HG02678 (cell line): Measurements from ENCODE around the gene UBALD1.

Experiments used
- ATAC-seq: cut with Tn5 transposase; IDR thresholded peaks from one replicate; pipeline ENCODE4 v1.9.1; 2021; ENCODE audit warnings: mild to moderate bottlenecking, moderate library complexity; ENCODE audit not compliant: unreplicated experiment

UBALD1 gene

DNA sequence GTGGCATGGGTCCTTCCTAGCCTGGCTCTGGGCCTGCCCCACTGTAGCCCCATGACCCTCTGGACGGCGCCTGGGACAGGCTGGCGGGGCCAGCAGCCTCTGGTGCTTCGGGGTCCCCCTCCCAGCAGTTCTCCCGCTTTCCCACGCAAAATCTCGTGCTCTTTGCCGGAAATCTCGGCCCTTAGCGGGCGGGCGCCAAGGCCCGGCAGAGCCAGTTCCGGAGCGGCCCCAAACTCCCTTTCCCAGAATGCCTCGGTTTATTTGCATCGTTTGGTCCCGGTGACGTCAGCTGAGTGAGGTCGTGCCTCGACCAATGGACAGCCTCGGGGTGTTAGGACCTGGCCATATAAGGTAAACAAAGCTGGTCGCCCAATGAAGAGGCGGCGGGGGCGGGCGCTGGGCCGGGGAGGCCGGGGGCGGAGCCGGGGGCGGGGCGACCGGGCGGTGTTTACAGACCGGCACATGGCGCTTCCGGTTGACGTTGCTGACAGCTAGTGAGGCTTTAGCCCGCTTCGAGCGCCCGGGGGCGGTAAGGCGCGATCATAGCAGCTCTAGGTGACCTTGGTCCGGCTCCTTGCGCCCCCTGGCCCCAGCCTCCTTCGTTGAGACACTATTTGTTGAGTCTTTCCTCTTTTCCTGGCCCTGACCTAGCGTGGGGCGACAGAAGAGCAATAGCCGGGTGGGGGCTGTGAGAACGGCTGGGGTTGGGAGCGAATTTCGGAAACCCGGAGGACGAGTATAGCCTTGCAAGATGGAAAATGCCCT is 1.5 kb upstream of the UBALD1 start:
- peak; percentile 78 for ATAC-seq

DNA sequence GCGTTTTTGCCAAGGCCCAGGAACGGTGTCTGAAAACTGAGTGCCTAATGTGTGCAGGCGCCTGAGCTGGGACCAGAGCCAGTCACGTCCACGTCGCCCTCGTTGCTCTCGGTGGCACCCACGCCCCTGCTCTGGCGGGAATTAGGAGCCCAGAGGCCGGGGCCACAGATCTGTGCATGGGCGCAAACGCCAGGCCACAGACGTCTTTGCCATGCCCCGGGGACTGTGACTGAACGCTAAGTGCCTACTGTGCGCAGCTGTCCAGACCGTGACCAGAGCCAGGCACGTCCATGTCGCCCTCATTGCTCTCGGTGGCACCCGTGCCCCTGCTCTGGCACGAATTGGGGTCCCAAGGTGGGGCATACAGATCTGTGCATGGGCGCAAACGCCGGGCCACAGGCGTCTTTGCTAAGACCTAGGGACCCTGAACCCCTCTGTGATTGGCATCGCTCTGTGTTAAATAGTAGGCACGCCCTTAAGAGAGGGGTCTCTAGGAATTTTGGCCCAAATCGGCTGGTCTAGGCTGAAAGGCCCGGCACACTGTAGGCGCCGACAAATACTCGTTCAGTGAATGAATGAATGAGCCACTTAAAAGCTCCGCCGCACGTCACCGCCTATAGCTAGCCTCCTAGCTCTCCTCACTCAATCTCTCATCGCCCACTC is 827 bp upstream of the UBALD1 start:
- ATAC-seq, result no peak

DNA sequence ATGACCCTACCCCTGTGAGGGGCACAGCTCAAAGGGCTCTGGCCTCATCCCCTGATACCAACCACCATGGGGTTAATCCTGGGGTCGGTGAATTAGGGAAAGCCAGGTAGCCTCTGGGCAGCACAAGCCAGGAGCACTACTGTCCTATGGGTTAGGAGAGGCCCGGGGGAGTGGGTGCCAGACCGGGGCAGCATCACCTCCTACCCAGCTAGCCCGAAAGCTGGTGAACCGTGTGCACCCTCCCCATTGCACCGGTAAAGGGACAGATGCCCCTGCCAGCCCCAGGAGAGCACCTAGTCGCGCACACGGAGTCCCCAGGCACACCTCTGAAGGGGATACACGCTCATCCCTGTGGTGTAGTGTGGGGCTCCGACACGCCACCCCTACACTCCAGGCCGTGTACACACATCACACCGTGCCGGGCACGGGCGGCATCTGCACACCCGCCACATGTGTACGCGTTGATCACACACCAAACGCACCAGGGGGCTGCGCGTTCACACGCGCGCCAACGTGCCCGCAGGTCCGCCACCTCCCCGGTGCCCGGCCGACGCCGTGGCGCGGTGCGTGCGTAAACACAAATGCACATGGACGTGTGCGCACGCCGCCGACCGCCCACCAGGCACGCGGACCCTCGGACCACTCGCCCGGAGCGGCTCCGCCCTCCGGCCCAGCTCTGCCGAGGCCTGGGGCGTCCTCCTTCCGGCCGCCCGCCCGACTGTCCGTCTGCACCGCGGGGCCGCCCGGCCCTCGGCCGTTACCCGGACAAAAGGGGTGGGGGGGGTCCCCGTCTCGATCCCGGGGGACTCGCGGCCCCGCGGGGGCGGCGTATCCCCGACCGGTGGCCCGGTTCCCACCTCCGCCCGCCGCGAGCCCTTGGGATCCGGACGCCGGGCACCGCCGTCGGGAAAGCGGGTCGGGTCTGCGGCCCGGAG is 785 bp downstream of the UBALD1 start:
- no peak for ATAC-seq

DNA sequence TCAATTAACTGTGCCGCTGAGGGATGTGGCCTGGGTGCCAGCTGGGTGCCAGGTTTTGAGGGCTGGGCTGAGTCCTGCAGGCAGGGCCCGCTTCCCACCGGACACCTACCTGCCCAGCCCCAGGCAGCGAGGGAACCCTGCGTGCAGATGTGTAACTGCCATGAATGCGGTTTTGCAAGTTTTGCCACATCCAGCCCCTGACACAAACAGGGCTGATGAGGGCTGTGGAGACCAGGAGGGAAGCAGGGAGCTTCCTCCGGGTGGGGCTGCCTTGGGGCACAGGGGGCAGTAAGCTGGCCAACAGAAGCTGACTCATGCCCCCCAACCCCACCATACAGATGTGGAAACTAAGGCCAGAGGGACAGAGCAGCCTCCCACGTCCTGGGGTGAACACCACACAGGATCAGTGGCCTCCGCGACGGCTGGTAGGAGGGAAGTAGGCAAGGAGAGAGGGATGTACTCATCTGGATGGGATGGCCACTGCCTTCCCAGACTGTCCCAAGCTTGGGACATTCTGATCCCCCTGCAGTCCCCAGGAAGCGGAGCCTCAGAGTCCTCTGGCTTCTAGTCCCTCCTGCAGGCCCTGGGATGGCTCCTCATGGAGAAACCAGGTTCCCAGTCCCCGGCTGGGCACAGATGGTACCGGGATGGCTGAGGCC is 1.6 kb downstream of the UBALD1 start:
- no peak for ATAC-seq

DNA sequence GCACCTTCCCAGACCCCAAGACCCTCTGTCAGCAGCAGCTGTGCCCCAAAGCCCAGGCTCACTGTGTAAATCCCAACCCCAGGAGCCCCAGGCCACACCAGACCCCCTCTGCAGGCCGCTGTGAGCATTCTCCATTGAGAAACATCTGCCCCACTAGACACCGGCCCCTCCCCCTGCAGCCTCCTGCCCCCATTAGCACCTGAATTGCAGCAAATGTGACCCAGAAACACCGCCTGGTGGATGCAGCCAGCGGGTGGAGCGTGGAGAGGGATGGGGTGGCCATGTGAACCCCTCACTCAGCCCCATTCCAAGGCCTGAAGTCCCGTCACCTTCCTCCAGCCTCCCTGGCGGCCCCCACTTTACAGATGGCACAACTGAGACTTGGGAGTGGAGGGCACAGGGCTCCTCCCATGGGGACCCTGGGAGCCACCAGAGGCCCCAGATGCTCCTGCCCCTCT is 2.2 kb downstream of the UBALD1 start:
- no peak for ATAC-seq

DNA sequence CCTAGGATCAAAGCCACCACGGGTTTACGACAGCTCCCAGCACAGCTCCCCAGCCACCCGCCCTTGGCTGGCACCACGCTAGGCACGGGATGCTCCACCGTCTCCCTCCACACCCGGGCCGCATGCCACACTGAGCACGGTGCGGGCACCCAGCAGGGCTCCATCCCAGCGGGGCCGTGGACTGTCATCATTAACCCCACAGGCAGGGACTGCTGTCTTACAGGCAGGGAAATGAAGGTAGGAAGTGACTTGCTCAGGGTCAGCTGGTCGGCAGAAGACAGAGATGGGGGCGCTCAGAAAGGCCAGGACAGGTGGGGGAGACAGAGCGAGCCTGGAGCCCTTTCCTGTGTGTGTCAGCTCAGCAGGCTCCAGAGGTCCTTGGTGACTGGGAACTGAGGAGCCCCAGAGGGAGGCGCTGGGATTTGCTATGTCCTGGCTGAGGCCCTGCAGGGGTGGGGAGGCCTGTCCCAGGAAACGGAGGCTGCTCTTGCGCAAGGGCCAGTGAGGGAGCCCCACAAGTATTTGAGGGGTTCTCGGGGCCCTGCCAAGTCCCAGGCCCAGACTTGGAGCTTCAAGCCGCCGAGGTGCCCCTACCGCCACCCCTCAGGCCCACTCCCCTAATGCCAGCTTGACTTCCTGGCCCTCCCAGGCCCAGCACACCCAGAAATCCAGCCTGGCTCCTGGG is 3.2 kb downstream of the UBALD1 start:
- ATAC-seq, result no peak

DNA sequence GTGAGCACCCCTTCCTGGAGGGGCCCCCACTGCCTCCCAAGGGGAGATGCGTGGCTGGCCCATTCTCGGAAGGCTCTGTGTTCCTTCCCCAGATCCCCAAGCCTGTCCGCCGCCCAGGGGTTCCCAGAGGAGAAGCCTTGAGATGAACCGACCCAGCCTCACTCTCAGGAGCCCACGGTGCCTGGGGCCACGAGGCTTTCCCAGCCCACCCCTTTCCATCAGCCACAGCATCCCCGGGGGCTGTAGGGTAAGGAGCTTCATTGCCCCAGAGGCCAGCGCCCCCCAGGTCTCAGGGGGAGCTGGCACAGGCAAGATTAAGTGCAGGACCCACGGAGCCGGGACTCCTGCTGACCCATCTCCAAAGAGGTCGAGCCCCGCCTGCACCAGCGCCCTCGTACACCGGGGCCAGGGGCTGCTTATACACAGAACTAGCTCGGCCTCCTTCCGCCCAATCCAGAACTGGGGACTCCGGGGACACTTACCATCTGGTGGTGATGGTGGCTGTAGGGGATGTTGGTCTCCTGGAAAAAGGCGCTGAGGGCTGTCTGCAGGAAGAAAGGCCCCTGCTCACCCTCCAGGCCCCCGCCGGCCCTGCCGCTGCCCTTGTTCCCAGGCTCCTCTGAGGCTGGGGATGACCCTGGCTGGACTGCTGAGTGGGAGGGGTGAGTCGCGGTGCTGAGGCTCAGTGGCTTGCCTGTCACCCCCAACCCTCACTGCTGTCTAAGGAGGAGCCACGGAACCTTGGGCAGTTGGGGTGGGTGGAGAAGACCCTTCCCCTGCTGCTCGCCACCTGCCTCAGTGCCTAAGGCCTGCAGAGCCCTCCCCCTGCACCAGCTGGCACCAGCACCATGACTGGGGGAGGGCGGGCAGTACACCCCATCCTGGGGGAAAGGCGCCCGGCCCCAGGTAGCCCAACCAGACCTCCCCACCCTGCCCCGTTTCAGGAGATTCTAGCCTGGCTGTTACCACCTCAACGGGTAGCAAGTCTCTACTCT is 4.4 kb downstream of the UBALD1 start:
- no peak for ATAC-seq

DNA sequence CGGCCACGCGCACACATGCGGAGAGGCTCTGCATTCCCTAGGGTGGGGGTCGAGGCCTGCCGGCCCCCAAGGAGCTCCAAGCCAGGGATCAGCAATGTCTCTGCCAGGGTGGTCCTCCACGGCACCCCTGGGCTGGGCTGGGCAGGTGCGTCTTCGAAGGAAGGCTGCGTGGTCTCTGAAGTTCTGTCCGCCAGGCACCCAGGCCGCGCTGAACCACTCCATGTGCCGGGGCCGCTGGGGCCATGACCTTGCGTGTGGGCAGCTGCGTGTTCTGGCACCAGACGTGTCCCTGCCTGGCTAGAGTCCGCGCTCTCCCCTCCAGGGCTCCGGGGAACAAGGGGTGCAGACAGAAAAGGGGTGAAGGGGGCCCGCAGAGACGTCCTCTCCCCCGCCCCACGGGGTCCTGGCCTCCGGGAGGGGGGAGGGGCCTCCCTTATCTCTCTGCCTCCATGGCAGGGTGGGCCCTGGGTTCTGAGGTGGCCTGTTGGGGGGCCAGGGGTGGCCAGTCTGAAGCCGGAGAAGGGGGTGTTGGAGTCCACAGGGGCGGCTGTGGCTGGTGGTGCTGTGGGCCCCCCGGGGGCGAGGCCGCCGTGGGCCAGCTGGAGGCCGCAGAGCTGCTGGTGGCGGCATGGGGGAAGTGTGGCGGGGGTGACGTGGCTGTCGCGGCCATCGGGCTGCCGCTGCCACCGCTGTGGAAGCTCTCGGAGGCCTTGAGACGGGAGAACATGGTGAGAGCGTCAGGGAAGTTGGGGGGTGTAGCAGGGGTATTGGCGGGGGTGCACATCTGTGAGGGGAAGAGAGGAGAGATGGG is 5.3 kb downstream of the UBALD1 start:
- ATAC-seq, result no peak

DNA sequence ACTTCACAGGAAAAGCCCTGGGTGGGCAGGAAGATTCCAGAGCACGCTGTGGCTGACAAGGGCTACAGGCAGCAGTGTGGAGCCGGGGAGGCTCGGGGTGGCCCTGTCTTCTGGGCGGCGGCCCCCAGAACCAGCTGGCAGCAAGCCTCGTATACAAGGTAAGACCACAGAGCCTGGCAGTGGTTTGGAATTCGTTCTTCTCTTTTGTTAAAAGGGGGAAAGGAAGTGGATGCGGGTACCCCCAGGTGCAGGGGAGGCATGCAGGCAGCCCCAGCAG is 6.0 kb downstream of the UBALD1 start:
- ATAC-seq, result no peak

DNA sequence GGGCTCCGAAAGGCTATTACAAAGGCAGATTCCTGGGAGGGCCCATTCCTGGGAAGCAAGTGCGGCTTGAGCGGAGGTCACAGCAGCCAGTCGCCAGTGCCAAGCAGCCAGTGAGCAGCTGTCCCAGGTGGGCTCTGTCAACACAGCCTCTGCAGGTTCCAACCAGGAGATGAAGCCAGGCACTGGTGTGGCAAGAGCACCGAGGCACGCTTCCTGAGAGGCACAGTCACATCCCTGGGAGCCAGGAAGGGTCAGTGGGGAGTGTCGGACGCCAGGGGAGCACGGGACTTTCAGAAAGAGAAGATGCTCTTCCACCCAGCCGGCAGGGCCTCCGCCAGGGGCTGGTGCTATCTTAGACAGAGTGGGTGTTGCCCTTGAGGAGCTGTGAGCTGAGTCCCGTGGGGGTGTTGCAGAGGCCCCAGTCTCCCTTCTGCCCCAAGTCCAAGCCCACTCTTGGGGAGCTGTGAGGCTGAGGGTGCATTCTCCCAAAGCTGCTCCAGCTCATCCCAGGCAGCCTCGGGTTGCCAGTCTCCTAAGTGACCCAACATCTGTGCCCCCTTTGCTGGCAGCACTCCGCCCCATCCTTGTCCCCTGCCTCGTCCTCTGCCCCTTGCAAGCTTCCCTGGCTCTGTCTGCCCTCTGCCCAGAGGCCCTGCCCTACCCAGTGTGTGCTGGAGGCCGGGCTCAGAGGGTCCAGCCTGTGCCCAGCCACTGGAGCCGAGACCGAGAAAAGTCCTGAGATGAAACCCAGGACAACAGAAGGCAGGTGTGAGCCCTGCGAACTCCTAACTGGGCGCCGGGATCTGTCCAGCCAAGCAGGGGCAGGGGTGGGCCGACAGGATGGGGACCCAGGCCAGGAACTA is 6.6 kb downstream of the UBALD1 start:
- no peak for ATAC-seq

DNA sequence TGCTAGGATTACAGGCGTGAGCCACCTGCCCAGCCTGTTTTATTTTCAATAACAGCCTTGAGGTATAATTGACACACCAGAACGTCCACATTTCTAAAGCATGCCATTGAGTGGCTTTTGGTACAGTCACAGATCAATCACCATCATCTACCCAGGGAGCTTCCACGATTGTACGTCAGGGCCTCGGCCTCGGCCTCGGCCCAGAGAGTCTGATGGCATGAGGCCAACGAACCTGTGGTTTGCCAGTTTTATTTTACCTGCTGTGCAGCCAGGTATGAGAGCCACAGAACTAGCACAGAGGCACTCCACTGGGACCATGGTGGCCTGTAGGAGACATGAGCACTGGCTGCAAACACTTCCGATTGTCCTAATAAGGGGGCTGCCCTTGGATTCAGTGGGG is 8.3 kb downstream of the UBALD1 start:
- ATAC-seq, result no peak

DNA sequence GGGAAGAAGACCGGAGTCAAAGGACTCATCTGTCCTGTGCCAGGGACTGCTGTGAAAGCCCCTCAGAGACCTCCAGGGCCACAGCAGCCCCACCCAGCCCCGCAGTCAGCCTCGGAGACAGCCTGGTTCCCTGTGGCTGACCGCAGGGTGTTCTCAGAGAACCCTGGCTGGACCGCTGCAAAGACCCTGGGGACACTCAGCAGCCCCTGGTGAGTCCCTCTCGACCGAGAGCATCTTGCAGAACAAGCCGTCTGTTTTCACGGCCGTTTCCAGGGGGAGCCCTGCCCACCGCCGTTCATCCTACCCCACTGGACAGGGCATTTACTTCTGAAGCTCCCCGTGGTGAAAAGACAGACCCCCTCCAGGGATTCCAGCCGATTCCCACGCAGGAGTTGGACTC is 10.3 kb downstream of the UBALD1 start:
- no peak for ATAC-seq

DNA sequence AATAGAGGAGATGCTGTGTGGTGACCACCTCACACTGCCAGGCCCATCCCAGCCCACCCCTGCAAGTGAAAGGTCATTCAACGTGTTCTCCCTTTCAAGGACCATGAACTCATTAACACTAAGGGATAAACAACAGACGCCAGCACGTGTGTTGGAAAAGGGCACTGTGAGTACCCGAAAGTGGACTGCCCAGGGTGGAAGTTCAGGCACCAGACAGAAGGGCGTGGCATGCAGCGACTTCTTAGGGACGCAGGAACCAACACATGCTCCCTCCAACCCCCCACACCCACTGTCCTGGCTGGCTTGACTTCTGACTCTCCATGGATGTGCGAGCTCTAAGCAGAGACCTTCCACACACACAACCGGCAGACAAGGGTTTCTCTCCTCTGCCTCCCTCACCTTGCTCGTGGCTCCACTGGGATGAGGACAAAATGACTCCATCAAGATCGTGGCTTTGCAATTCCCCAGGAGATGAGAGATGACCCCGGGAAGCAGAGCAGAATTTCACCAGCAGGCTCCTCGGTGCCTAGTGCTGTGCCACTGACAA is 11.0 kb downstream of the UBALD1 start:
- no peak for ATAC-seq

DNA sequence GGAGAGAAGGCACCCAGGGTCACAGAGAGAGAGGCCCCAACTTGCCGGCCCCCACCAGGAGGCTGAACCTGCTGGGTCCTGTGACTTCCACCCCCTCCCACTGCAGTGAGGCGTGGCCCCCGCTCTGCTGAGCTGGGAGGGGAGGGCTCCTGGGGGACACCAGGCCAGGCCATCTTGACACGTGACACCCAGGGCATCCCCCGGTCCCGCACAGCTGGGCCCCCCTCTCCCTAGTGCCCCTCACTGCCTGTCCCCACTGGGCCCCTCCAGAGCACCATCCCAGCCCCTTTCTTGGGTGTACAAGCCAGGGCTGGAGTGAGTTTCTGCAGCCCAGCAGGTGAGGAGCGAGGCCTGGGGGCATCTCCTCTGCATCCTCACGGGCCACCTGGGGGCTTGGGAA is 12.4 kb downstream of the UBALD1 start:
- no peak for ATAC-seq

DNA sequence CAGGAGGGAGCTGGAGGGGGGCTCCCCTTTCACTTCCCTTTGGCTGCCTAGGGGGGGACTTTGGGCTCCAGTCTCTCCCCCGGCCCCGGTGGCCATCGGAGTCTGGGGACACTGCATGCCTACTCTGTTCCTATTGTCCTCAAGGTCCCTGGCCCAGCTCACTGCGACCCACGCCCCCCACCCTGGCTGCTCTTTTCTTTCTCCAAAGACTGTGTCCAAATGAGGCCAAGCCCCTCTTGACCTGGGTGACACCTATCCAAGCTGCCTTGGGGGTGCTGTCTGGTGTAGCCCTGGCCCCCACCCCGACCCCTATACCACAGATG is 12.9 kb downstream of the UBALD1 start:
- ATAC-seq, result no peak

DNA sequence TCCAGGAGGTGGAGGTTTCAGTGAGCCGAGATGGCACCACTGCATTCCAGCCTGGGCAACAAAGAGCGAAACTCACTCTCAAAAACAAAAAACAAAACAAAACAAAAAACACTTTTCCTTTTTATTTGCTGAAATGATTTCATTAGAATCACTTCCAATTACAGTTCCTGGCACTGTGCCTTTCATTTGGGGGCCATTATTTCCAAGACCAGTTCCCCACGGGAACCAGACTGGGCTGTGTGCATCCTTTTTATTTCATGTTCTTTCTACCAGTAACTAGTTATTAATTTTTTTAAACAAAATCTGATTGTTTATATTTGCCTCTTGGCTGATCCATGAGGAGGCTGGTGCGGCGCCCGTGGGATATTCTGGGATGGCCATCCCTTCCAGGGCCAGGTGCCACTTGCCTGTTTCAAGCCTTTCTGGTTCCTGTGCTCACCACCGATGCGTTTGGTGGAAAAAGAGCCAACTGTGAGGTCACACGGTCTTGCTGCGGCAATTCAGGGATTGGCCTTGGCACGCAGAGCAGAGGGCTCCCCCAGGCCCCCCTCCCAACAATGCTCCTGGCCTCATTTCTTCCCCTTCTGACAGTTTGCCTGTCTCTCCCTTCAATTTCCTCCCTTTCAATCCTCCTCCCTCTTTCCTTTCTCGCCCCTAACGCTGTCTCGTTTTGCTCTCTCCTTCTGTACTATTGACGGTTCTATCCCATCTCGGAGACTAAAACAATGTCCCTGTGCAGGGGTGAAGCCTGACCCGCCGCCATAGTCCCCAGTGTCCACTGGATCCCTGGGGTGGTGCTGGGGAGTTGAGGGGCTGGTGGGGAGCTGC is 13.4 kb downstream of the UBALD1 start:
- no peak for ATAC-seq

DNA sequence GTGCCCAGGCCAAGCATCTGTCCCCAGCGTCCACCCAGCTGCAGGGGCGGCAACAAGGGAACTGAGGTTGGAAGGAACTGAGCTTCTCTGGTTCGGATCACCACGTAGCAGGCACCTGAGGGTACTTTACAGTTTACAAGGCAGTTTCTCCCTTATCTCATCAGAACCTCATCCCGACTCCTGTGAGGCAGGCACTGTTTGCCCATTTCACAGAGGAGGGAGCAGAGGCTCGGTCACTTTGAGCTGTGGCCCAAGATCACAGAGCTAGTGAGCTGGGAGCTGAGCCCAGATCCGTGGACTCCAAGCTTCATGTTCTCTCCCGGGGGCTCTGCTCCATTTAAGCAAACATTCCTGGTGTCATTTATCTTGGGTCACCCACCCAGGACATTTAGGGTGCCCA is 15.1 kb downstream of the UBALD1 start:
- ATAC-seq, result no peak
